PC-3 (cell line): ENCODE results near the gene ALKBH8. TPM values are rescaled to one million over a fixed set of nuclear protein-coding genes. Genes with fewer than 3 reads are reported as not detected.
"Not testable (repeated sequence)": the region's sequence is repeated elsewhere in the genome, so short reads cannot be mapped to it uniquely, and the experiment has no call there.

Source experiments
- ATAC-seq: fragments of 200-7000 bp; cut with Tn5 transposase; 2 replicates; pipeline ENCODE4 v1.9.1; 2020; ENCODE audit warnings: mild to moderate bottlenecking, moderate library complexity
- BruUV-seq: library from RNA; stranded (reverse); fragments of 400-500 nt; replicated peaks from 2 replicates; lab custom pipeline; 2021; lab: Mats Ljungman, UMichigan
- CTCF ChIA-PET: fragments of 300-600 bp; sonication (Branson Sonifier 250); formaldehyde crosslinking; loops from one replicate; lab custom pipeline; 2022; ENCODE audit warnings: antibody characterized with exemption; lab: Charles Lee
- POLR2A ChIA-PET: fragments of 300-600 bp; sonication (Branson Sonifier 250); formaldehyde crosslinking; loops from one replicate; lab custom pipeline; 2022; ENCODE audit warnings: antibody characterized with exemption; ENCODE audit not compliant: unreplicated experiment; lab: Charles Lee
- DNase-seq: peaks from one replicate; pipeline ENCODE4 v3.0.0-alpha.2; 2015
- H2AFZ ChIP-seq: fragments of 300-600 bp; sonication (generic); 2 replicates; pipeline ENCODE4 v1.6.0; 2016; ENCODE audit warnings: antibody characterized with exemption, low read length
- H3F3A ChIP-seq: fragments of 300-600 bp; sonication (generic); one replicate; pipeline ENCODE4 v1.6.0; 2017; ENCODE audit warnings: antibody characterized with exemption, low read length, control low read depth, mild to moderate bottlenecking; ENCODE audit not compliant: unreplicated experiment
- H3K27ac ChIP-seq: fragments of 300-600 bp; sonication (generic); 2 replicates; pipeline ENCODE4 v1.5.1; 2016; ENCODE audit warnings: mild to moderate bottlenecking, low read length
- H3K27me3 ChIP-seq: fragments of 300-600 bp; sonication (generic); 2 replicates; pipeline ENCODE4 v1.6.1; 2016; ENCODE audit warnings: low read length, mixed read lengths
- H3K36me3 ChIP-seq: fragments of 300-600 bp; sonication (generic); 2 replicates; pipeline ENCODE4 v1.6.1; 2016; ENCODE audit warnings: low read depth, mixed run types, low read length, mixed read lengths
- H3K4me1 ChIP-seq: fragments of 300-600 bp; sonication (generic); 2 replicates; pipeline ENCODE4 v1.5.1; 2016; ENCODE audit warnings: low read length; ENCODE audit not compliant: insufficient read depth
- H3K4me2 ChIP-seq: fragments of 300-600 bp; sonication (generic); 2 replicates; pipeline ENCODE4 v1.6.0; 2016; ENCODE audit warnings: low read length
- H3K4me3 ChIP-seq: fragments of 300-600 bp; sonication (generic); 2 replicates; pipeline ENCODE4 v1.5.1; 2016; ENCODE audit warnings: mild to moderate bottlenecking, low read length, mixed read lengths
- H3K79me2 ChIP-seq: fragments of 300-600 bp; sonication (generic); 2 replicates; pipeline ENCODE4 v1.6.1; 2017; ENCODE audit warnings: low read length, mixed read lengths
- H3K9ac ChIP-seq: fragments of 300-600 bp; sonication (generic); 2 replicates; pipeline ENCODE4 v1.6.0; 2016; ENCODE audit warnings: mild to moderate bottlenecking, low read length
- H3K9me2 ChIP-seq: fragments of 300-600 bp; sonication (generic); replicated peaks from 2 replicates; pipeline ENCODE4 v1.6.1; 2016; ENCODE audit warnings: mixed run types, low read length, mixed read lengths
- H3K9me3 ChIP-seq: fragments of 300-600 bp; sonication (generic); 2 replicates; pipeline ENCODE4 v1.6.1; 2016; ENCODE audit warnings: low read length, mixed read lengths
- H4K20me1 ChIP-seq: fragments of 300-600 bp; sonication (generic); 2 replicates; pipeline ENCODE4 v1.6.1; 2016; ENCODE audit warnings: low read length, mixed read lengths
- CTCF ChIP-seq: fragments of 300-600 bp; sonication (generic); conservative IDR thresholded peaks from 2 replicates; pipeline ENCODE4 v1.5.1; 2017; ENCODE audit warnings: antibody characterized with exemption, low read depth, mild to moderate bottlenecking, low read length
- EZH2 ChIP-seq: fragments of 300-600 bp; sonication (generic); IDR thresholded peaks from one replicate; pipeline ENCODE4 v1.6.1; 2017; ENCODE audit warnings: antibody characterized with exemption, mild to moderate bottlenecking, low read length; ENCODE audit not compliant: unreplicated experiment
- EZH2phosphoT487 ChIP-seq: fragments of 300-600 bp; sonication (generic); IDR thresholded peaks from 2 replicates; pipeline ENCODE4 v1.6.1; 2018; ENCODE audit warnings: mild to moderate bottlenecking, antibody characterized with exemption, low read length, borderline replicate concordance
- intact Hi-C: fragments of 100-400 bp; cut with micrococcal nuclease; formaldehyde crosslinking; loops from 2 replicates; pipeline ENCODE4 v1.9.0; 2023
- total RNA-seq: library from RNA; depleted of rRNA; stranded (reverse); fragments of >200 nt; gene quantifications from 2 replicates; pipeline ENCODE4 v1.2.3, GENCODE V29; 2014

The ALKBH8 gene
- total RNA-seq, 1 experiment from 2014 or later, result 14.3 TPM

GRCh38 chr11:107570015-107570414, 4.5 kb upstream of the ALKBH8 start:
- no peaks in the 10 kb centered on the region for H3F3A ChIP-seq
- no peak overlapping the region for H3K4me3 ChIP-seq
- no peaks in the 10 kb centered on the region for H3K9me2 ChIP-seq
- H3K4me2 ChIP-seq, result no peak overlapping the region
- intact Hi-C loops, result no loop called here
- H3K9ac ChIP-seq, result no peak overlapping the region
- no peak overlapping the region for H3K27ac ChIP-seq
- ATAC-seq (no peak), DNase-seq (no peak)
- peaks cover 7% of the 10 kb centered on the region for H3K4me1 ChIP-seq
- H3K27me3 ChIP-seq, result peaks cover 5% of the 10 kb centered on the region; the same call in 1 of the 2 replicates
- H3K79me2 ChIP-seq, result peaks cover 4% of the 10 kb centered on the region
- ChIA-PET POLR2A (no interaction called here), CTCF (interaction anchor here (0.9 kb wide), 1 partner anchor 119 kb away, joined by 10 read pairs; no protein-coding TSS in a partner anchor)
- H3K36me3 ChIP-seq, result no peaks in the 10 kb centered on the region
- TF ChIP-seq EZH2 (no peak), CTCF (no peak), EZH2phosphoT487 (no peak)
- H2AFZ ChIP-seq, result no peak overlapping the region
- no TSS peak for BruUV-seq
- no peaks in the 10 kb centered on the region for H4K20me1 ChIP-seq
- H3K9me3 ChIP-seq, result no peaks in the 10 kb centered on the region

- Histone ChIP-seq H3K79me2 (peaks cover 18% of the 10 kb centered on the region), H3K4me3 (no peak overlapping the region), H2AFZ (no peak overlapping the region), H3K9ac (no peak overlapping the region), H3K9me3 (no peaks in the 10 kb centered on the region), H4K20me1 (no peaks in the 10 kb centered on the region), H3K4me2 (no peak overlapping the region), H3K27ac (no peak overlapping the region), H3K4me1 (peaks cover 27% of the 10 kb centered on the region), H3K9me2 (no peaks in the 10 kb centered on the region), H3F3A (peaks cover 6% of the 10 kb centered on the region), H3K27me3 (peaks cover 5% of the 10 kb centered on the region; the same call in 1 of the 2 replicates), H3K36me3 (no peaks in the 10 kb centered on the region)
- BruUV-seq, result no TSS peak
- TF ChIP-seq EZH2phosphoT487 (no peak), EZH2 (no peak), CTCF (no peak)
- ATAC-seq (no peak), DNase-seq (no peak)
- POLR2A ChIA-PET, result no interaction called here
- intact Hi-C loops, result no loop called here
- CTCF ChIA-PET, result no interaction called here
Measured at GRCh38 chr11:107567739-107568335, 2.3 kb upstream of the ALKBH8 start.

GRCh38 chr11:107566569-107566968, 1.0 kb upstream of the ALKBH8 start:
- Histone ChIP-seq H3K4me1 (peaks cover 39% of the 10 kb centered on the region), H3F3A (peaks cover 15% of the 10 kb centered on the region), H2AFZ (no peak overlapping the region), H3K9me3 (no peaks in the 10 kb centered on the region), H3K36me3 (no peaks in the 10 kb centered on the region), H3K27me3 (no peaks in the 10 kb centered on the region), H3K4me3 (no peak overlapping the region), H3K27ac (no peak overlapping the region), H3K79me2 (peaks cover 21% of the 10 kb centered on the region), H4K20me1 (no peaks in the 10 kb centered on the region), H3K9me2 (no peaks in the 10 kb centered on the region), H3K4me2 (no peak overlapping the region), H3K9ac (no peak overlapping the region)
- POLR2A ChIA-PET, result no interaction called here
- ATAC-seq (no peak), DNase-seq (no peak)
- BruUV-seq, result no TSS peak
- no peak for TF ChIP-seq EZH2
- no peak for TF ChIP-seq EZH2phosphoT487
- TF ChIP-seq CTCF, result no peak
- intact Hi-C loops, result no loop called here
- CTCF ChIA-PET, result no interaction called here

GRCh38 chr11:107565955-107566501, 493 bp upstream of the ALKBH8 start:
- H3K27me3 ChIP-seq, H3K9me2 ChIP-seq, H4K20me1 ChIP-seq, H3K9me3 ChIP-seq, ATAC-seq, H3K36me3 ChIP-seq, POLR2A ChIA-PET, BruUV-seq: not testable (repeated sequence)
- peak overlapping the region; percentile 86 for H3K4me2 ChIP-seq
- peaks cover 18% of the 10 kb centered on the region for H3F3A ChIP-seq
- intact Hi-C loops, result loop anchor here (1.0 kb wide), 1 partner anchor 205 kb away; no protein-coding TSS in a partner anchor
- H3K79me2 ChIP-seq, result peaks cover 23% of the 10 kb centered on the region
- CTCF ChIA-PET, result interaction anchor here (1.0 kb wide), 1 partner anchor 13 kb away, joined by 3 read pairs; no protein-coding TSS in a partner anchor
- peak overlapping the region; percentile 85 for H2AFZ ChIP-seq
- peak overlapping the region; percentile 73 for H3K4me3 ChIP-seq
- H3K4me1 ChIP-seq, result peaks cover 44% of the 10 kb centered on the region
- peak; percentile 52 for DNase-seq
- H3K27ac ChIP-seq, result peak overlapping the region; percentile 64
- H3K9ac ChIP-seq, result peak overlapping the region; percentile 75
